ENCODE measurements around the gene TP53BP1.

The TP53BP1 gene

DNA sequence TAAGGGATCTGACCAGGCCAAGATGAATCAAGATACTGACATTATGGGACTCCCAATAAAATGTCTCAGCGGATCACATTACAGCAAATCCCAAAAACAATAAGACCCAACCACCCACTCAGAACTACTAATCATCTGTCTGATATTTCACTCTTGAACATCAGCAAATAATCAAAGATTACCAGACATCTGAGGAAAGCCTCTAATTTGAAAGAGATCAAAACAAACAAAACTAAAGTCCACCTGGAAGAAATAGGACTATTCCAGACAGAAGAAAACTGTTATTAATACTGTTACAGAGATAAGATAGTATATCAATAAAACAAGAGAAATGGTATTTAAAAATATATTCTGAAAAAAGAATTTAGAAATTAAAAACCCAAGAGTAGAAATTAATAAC lies 29.0 kb downstream of the TP53BP1 start:
- ChIA-PET CTCF (no interaction called here), POLR2A (no interaction called here)
- no peak for DNase-seq (ENCODE audit: extremely low spot score)
- TF ChIP-seq, protein P1, sequence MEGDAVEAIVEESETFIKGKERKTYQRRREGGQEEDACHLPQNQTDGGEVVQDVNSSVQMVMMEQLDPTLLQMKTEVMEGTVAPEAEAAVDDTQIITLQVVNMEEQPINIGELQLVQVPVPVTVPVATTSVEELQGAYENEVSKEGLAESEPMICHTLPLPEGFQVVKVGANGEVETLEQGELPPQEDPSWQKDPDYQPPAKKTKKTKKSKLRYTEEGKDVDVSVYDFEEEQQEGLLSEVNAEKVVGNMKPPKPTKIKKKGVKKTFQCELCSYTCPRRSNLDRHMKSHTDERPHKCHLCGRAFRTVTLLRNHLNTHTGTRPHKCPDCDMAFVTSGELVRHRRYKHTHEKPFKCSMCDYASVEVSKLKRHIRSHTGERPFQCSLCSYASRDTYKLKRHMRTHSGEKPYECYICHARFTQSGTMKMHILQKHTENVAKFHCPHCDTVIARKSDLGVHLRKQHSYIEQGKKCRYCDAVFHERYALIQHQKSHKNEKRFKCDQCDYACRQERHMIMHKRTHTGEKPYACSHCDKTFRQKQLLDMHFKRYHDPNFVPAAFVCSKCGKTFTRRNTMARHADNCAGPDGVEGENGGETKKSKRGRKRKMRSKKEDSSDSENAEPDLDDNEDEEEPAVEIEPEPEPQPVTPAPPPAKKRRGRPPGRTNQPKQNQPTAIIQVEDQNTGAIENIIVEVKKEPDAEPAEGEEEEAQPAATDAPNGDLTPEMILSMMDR (IDR thresholded peaks at IDR 0.05; ENCODE audit: control extremely low read depth, extremely low read depth, low read depth, missing control alignments): no peak

DNA sequence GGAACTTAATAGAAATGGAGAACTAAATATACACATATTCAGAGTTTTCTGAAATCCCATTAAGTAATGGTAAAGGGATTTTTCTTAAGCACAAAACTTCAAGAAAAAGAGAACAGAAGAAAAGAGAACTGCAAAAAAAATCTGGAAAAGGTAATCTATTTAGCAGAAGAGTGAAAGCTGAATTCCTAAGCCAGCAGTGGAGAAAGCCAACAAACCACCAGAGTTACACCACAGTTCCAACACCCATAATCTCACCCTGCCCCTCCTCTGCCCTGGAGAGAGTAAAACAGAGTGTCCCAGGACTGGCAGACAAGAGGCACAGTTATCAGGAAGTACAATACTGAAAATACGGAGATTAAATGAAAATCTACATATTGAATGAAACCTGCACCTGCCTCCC lies 29.4 kb downstream of the TP53BP1 start:
- POLR2A ChIA-PET: no interaction called here
- TF ChIP-seq, protein P1 (IDR thresholded peaks at IDR 0.05; ENCODE audit: control extremely low read depth, extremely low read depth, low read depth, missing control alignments): no peak
- CTCF ChIA-PET: no interaction called here
- no peak for DNase-seq (ENCODE audit: extremely low spot score)

DNA sequence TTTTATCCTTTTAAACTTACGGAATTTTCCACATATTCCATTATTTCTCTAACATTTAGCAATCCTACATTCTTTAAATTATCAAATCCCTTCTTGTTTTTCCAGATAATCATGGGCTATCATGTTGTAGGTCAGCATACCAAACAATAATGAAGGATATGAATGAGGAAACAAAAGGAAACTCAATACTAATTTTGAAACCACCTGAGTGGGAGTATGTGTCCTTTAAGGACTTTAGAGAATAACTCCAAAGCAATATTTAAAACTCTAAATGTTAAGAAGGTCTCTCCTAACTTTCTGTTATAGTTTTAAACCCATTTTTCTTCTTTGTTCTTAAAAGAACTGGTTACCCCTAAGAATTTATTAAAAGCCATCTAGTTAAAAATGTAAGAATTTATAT lies 43.0 kb downstream of the TP53BP1 start:
- TF ChIP-seq, protein P1 (IDR thresholded peaks at IDR 0.05; ENCODE audit: control extremely low read depth, extremely low read depth, low read depth, missing control alignments): no peak
- DNase-seq (ENCODE audit: extremely low spot score): no peak
- POLR2A ChIA-PET: interaction anchor here (1.0 kb wide), 1 partner anchor 9 kb away, joined by 3 read pairs; no protein-coding TSS in a partner anchor
- CTCF ChIA-PET: interaction anchor here (1.5 kb wide), 1 partner anchor 12 kb away, joined by 5 read pairs; no protein-coding TSS in a partner anchor

DNA sequence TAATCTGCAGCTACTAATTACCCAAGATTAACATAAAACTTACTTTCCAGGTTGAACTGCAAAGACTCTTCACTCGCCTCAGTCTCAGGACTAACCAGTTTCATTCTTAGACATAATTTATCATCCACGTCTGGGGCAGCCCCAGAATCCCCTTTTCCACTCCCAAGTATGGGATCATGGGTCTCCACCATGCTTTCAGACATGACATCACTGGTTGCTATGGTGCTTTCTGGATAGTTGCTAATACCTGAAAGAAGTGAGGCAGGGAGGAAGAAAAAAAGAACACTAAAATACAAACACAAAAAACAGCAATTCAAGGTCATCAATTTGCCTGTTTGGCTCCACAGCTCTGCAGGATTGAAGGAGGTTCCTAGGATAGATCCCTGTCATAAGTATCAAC lies 46.6 kb downstream of the TP53BP1 start:
- ChIA-PET POLR2A (no interaction called here), CTCF (no interaction called here)
- TF ChIP-seq, protein P1 (IDR thresholded peaks at IDR 0.05; ENCODE audit: control extremely low read depth, extremely low read depth, low read depth, missing control alignments): no peak

DNA sequence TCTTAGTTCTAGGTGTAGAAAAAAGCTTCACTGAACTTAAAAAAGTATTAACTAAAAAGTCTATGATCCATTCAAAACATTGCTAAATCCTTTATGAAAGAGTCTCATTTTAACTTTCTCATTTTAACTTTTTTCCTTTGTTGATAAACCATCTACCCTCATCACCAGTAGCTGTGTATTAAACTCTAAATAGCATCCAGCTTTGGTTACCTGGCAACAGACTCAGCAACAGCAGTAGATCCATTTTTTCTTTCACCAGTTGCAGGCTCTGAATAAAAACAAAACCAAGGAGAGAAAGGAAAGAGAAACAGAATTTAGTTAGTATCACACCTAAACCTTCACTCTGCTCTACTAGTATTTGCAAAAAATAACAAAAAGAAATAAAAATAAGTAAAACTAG lies 51.6 kb downstream of the TP53BP1 start:
- TF ChIP-seq, protein P1 (IDR thresholded peaks at IDR 0.05; ENCODE audit: control extremely low read depth, extremely low read depth, low read depth, missing control alignments): no peak
- DNase-seq (ENCODE audit: extremely low spot score): peak; percentile 35
- ChIA-PET CTCF (interaction anchor here (1.2 to 2.0 kb wide), 9 partner anchors 12 to 73 kb away, joined by 3 to 10 read pairs (median 4); no protein-coding TSS in a partner anchor), POLR2A (interaction anchor here (0.8 to 1.0 kb wide), 2 partner anchors 8 to 70 kb away, joined by 3 read pairs; no protein-coding TSS in a partner anchor)

More for the DNA sequence above, 46.6 kb downstream of the TP53BP1 start:
- DNase-seq (ENCODE audit: extremely low spot score): no peak

DNA sequence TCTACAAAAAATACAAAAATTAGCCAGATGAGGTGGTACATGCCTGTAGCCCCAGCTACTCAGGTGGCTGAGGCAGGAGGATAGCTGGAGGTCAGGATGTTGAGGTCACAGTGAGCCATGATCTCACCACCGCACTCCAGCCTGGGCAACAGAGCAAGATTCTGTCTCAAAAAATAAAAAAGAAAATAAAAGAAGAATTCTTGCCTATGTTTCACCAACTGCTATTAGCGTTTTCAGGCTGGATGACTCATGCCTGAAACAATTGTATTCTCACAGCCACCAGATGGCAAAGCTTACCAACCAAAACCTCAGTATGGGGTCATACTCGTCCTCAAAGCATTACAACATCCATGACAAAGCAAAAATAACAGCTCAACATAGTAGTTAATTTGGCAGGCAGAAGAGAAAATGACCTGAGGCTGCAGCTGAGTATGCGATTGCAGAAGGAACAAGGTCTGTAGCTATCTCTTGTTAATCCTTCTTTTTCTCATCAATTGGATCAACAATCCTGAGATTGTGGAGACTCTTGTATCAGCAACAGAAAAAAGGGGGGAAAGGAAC lies 52.2 kb downstream of the TP53BP1 start:
- CTCF ChIA-PET: interaction anchor here (1.2 to 2.0 kb wide), 10 partner anchors 13 to 74 kb away, joined by 3 to 10 read pairs (median 4); no protein-coding TSS in a partner anchor
- POLR2A ChIA-PET: interaction anchor here (0.8 to 1.0 kb wide), 2 partner anchors 9 to 70 kb away, joined by 3 read pairs; no protein-coding TSS in a partner anchor
- peak; percentile 42 for DNase-seq (ENCODE audit: extremely low spot score)
- TF ChIP-seq, protein P1 (IDR thresholded peaks at IDR 0.05; ENCODE audit: control extremely low read depth, extremely low read depth, low read depth, missing control alignments): no peak
